SK-MEL-5 (cell line): ENCODE data around the gene SLC5A9. TPM values are rescaled to one million over a fixed set of nuclear protein-coding genes. Genes with fewer than 3 reads are reported as not detected.
"Not testable (repeated sequence)": the region's sequence is repeated elsewhere in the genome, so short reads cannot be mapped to it uniquely, and the experiment has no call there.

Experiments
- DNase-seq: peaks from one replicate; pipeline ENCODE4 v3.0.0-alpha.2; 2016; ENCODE audit warnings: low read depth, low spot score
- in situ Hi-C: cut with HindIII; loops from 2 replicates; pipeline ENCODE4 v1.10.0; 2016; ENCODE audit warnings: low sequenced_read_pairs, high pct_unique_total_duplicates, low pct_unique_long_range_greater_than_20kb
- total RNA-seq: library from RNA; depleted of rRNA; stranded (reverse); fragments of >200 nt; shearing (Covaris generic); gene quantifications from 2 replicates; pipeline ENCODE4 v1.2.3, GENCODE V29; 2014; rRNA removed

Gene SLC5A9
- total RNA-seq, 1 experiment from 2014 or later: 0.74 TPM

- in situ Hi-C loops: no loop called here
Measured at GRCh38 chr1:48263041-48263440, 40.5 kb downstream of the SLC5A9 start.

DNA sequence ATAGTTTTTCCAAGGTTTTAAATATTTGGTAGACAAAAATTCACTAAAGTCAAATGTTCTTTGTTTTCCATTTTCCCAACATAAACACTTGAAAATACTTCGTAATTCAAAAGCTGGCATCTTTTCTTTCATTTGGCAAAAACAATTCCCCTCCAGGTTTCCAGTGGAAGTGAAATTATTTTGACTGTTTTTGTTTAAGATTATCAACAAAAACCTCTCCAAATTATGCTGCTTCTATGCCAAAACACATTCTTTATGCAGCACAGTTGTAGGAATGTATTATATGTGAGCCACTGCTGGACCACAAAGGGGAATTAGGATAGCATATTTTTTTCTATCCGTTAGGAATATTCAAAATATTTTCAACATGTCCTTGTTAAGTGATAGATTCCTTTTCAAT, 44.1 kb downstream of the SLC5A9 start:
- DNase-seq: no peak
- in situ Hi-C loops: no loop called here

More at GRCh38 chr1:48263041-48263440, 40.5 kb downstream of the SLC5A9 start:
- no peak for DNase-seq

- in situ Hi-C loops, DNase-seq: not testable (repeated sequence)
Measured at GRCh38 chr1:48277437-48277836, 54.9 kb downstream of the SLC5A9 start.

GRCh38 chr1:48282329-48282728, 59.8 kb downstream of the SLC5A9 start:
- in situ Hi-C loops: not testable (repeated sequence)

GRCh38 chr1:48284696-48285420, 62.3 kb downstream of the SLC5A9 start:
- in situ Hi-C loops: not testable (repeated sequence)

More at GRCh38 chr1:48282329-48282728, 59.8 kb downstream of the SLC5A9 start:
- not testable (repeated sequence) for DNase-seq

DNA sequence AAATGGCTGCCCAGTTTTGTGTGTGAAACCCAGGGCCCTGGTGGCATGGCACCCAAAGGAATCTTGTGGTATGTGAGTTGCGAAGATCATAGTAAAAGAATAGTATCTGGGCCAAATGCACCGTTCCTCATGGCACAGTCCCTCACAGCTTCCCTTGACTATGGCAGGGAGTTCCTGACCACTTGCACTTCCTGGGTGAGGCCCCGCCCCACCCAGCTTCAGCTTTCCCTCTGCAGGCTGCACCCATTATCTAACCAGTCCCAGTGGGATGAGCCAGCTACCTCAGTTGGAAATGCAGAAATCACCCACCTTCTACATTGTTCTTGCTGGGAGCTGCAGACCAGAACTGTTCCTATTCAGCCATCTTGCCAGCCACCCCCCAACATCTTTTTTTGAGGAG, 63.0 kb downstream of the SLC5A9 start:
- in situ Hi-C loops: no loop called here

More at GRCh38 chr1:48284696-48285420, 62.3 kb downstream of the SLC5A9 start:
- not testable (repeated sequence) for DNase-seq

GRCh38 chr1:48291421-48291820, 68.9 kb downstream of the SLC5A9 start:
- no peak for DNase-seq
- in situ Hi-C loops: no loop called here

More for the DNA sequence above, 63.0 kb downstream of the SLC5A9 start:
- no peak for DNase-seq

GRCh38 chr1:48292706-48293105, 70.2 kb downstream of the SLC5A9 start:
- in situ Hi-C loops: no loop called here
- no peak for DNase-seq

DNA sequence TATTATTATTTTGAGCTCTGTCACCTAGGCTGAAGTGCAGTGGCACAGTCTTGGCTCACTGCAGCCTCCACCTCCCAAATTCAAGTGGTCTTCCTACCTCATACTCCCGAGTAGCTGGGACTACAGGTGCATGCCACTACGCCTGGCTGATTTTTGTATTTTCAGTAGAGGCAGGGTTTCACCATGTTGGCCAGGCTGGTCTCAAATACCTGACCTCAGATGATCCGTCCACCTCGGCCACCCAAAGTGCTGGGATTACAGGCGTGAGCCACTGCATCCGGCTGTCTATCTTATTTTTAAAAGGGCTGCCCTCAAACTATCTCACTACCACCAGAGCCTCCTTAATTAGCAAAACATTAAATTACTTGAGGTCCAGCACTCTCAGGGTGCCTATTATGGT, 71.6 kb downstream of the SLC5A9 start:
- in situ Hi-C loops, DNase-seq: not testable (repeated sequence)

GRCh38 chr1:48294656-48295055, 72.1 kb downstream of the SLC5A9 start:
- DNase-seq: no peak
- in situ Hi-C loops: no loop called here

Other genes with a start within 250 kb of the SLC5A9 start
- 0.13 TPM in 1 of 2 replicates, not detected in the other for gene TRABD2B, start 225.3 kb upstream of the SLC5A9 start, total RNA-seq
- 6.5 and 6.8 TPM in 2 replicates for gene SPATA6, start 249.5 kb downstream of the SLC5A9 start, total RNA-seq